ENCODE results near the gene GOLGA3. TPM values are rescaled to one million over a fixed set of nuclear protein-coding genes. Genes with fewer than 3 reads are reported as not detected.

Gene GOLGA3
- polyA plus RNA-seq, 1 donor (not counting 4 experiments of a cell fraction or from before 2014, with no cell fraction given), result 11.0 TPM

GRCh38 chr12:132842449-132843045 is 13.9 kb upstream of the GOLGA3 start:
- TF ChIP-seq EZH2 (IDR thresholded peaks at IDR 0.05; ENCODE audit: low read length) (no peak), CTCF (optimal IDR thresholded peaks at IDR 0.05 in 1 of 3, IDR thresholded peaks at IDR 0.05 in 1 of 3, conservative IDR thresholded peaks at IDR 0.05 in 1 of 3; ENCODE audit: extremely low read depth in 1 of 3, insufficient read depth in 2 of 3, low read length in 3 of 3) (no peak)
- H3K4me2 ChIP-seq (ENCODE audit: control insufficient read depth, extremely low read depth, insufficient read depth, low read depth, low read length), result no peak overlapping the region
- no peak for DNase-seq (ENCODE audit: low read depth, low spot score)
- H3K27me3 ChIP-seq (ENCODE audit: control insufficient read depth, extremely low read depth, insufficient read depth, low read length), result no peaks in the 10 kb centered on the region
- FAIRE-seq, result no peak
- H2AFZ ChIP-seq (ENCODE audit: control insufficient read depth, low read length), result no peak overlapping the region
- no peak overlapping the region for H3K27ac ChIP-seq (ENCODE audit: control insufficient read depth, insufficient read depth, low read length)
- no peaks in the 10 kb centered on the region for H3K9me1 ChIP-seq (ENCODE audit: control insufficient read depth, extremely low read depth, insufficient read depth, low read length)
- no peaks in the 10 kb centered on the region for H3K4me1 ChIP-seq (ENCODE audit: control insufficient read depth, extremely low read depth, insufficient read depth, low read length)
- H3K9me3 ChIP-seq (ENCODE audit: control insufficient read depth, low read depth, low read length), result no peaks in the 10 kb centered on the region
- no peak overlapping the region for H3K9ac ChIP-seq (ENCODE audit: control insufficient read depth, extremely low read depth, insufficient read depth, low read length)
- no peaks in the 10 kb centered on the region for H3K79me2 ChIP-seq (ENCODE audit: control insufficient read depth, insufficient read depth, low read length)
- dilution Hi-C loops (cut with MboI; ENCODE audit: extremely low pct_ligation_motif_present, low sequenced_read_pairs), result no loop called here
- H3K36me3 ChIP-seq (ENCODE audit: control insufficient read depth in 2 of 2, extremely low read depth in 1 of 2, insufficient read depth in 2 of 2, low read length in 2 of 2), result peaks cover 28 to 36% of the 10 kb centered on the region in 2 experiments
- H3K4me3 ChIP-seq (ENCODE audit: control insufficient read depth in 2 of 3, extremely low read depth in 1 of 3, insufficient read depth in 2 of 3, low read depth in 1 of 3, low read length in 3 of 3), result no peak overlapping the region
- peaks cover 5% of the 10 kb centered on the region for H4K20me1 ChIP-seq (ENCODE audit: control insufficient read depth, extremely low read depth, insufficient read depth, low read length)

GRCh38 chr12:132841151-132841550 is 12.5 kb upstream of the GOLGA3 start:
- Histone ChIP-seq H3K9me3 (ENCODE audit: control insufficient read depth, low read depth, low read length) (no peaks in the 10 kb centered on the region), H3K27ac (ENCODE audit: control insufficient read depth, insufficient read depth, low read length) (no peak overlapping the region)
- dilution Hi-C loops (cut with MboI; ENCODE audit: extremely low pct_ligation_motif_present, low sequenced_read_pairs), result no loop called here

More at GRCh38 chr12:132841151-132841550, 12.5 kb upstream of the GOLGA3 start:
- H3K4me2 ChIP-seq (ENCODE audit: control insufficient read depth, extremely low read depth, insufficient read depth, low read depth, low read length), result no peak overlapping the region
- TF ChIP-seq CTCF (optimal IDR thresholded peaks at IDR 0.05 in 1 of 3, IDR thresholded peaks at IDR 0.05 in 1 of 3, conservative IDR thresholded peaks at IDR 0.05 in 1 of 3; ENCODE audit: extremely low read depth in 1 of 3, insufficient read depth in 2 of 3, low read length in 3 of 3), result no peak
- H3K36me3 ChIP-seq (ENCODE audit: control insufficient read depth in 2 of 2, extremely low read depth in 1 of 2, insufficient read depth in 2 of 2, low read length in 2 of 2), result peaks cover 24 to 32% of the 10 kb centered on the region in 2 experiments
- no peak overlapping the region for H3K4me3 ChIP-seq (ENCODE audit: control insufficient read depth in 2 of 3, extremely low read depth in 1 of 3, insufficient read depth in 2 of 3, low read depth in 1 of 3, low read length in 3 of 3)
- no peaks in the 10 kb centered on the region for H3K4me1 ChIP-seq (ENCODE audit: control insufficient read depth, extremely low read depth, insufficient read depth, low read length)
- H2AFZ ChIP-seq (ENCODE audit: control insufficient read depth, low read length), result no peak overlapping the region
- H3K9ac ChIP-seq (ENCODE audit: control insufficient read depth, extremely low read depth, insufficient read depth, low read length), result no peak overlapping the region
- FAIRE-seq (no peak), DNase-seq (ENCODE audit: low read depth, low spot score) (no peak)
- H3K9me1 ChIP-seq (ENCODE audit: control insufficient read depth, extremely low read depth, insufficient read depth, low read length), result no peaks in the 10 kb centered on the region
- H4K20me1 ChIP-seq (ENCODE audit: control insufficient read depth, extremely low read depth, insufficient read depth, low read length), result peaks cover 5% of the 10 kb centered on the region
- no peaks in the 10 kb centered on the region for H3K27me3 ChIP-seq (ENCODE audit: control insufficient read depth, extremely low read depth, insufficient read depth, low read length)
- H3K79me2 ChIP-seq (ENCODE audit: control insufficient read depth, insufficient read depth, low read length), result no peaks in the 10 kb centered on the region

All from keratinocyte (primary cell).